GM19099 (cell line): ENCODE measurements around the gene R3HCC1L.

Experiments
- POLR2A ChIP-seq: IDR thresholded peaks from 3 replicates; pipeline ENCODE4 v1.6.1; 2011; ENCODE audit warnings: low read depth; ENCODE audit not compliant: insufficient read length; ENCODE audit errors: extremely low read depth

R3HCC1L gene

GRCh38 chr10:98202378-98202777 lies 67.9 kb downstream of the R3HCC1L start:
- TF ChIP-seq POLR2A = no peak

GRCh38 chr10:98205351-98205750 lies 70.9 kb downstream of the R3HCC1L start:
- TF ChIP-seq POLR2A = no peak

GRCh38 chr10:98208925-98209324 lies 74.5 kb downstream of the R3HCC1L start:
- TF ChIP-seq POLR2A = no peak

GRCh38 chr10:98209441-98209840 lies 75.0 kb downstream of the R3HCC1L start:
- no peak for TF ChIP-seq POLR2A

GRCh38 chr10:98212196-98212595 lies 77.7 kb downstream of the R3HCC1L start:
- no peak for TF ChIP-seq POLR2A

- no peak for TF ChIP-seq POLR2A
Observed at GRCh38 chr10:98213740-98214139, 79.3 kb downstream of the R3HCC1L start.

GRCh38 chr10:98215373-98215772 lies 80.9 kb downstream of the R3HCC1L start:
- TF ChIP-seq POLR2A = no peak

GRCh38 chr10:98217801-98218200 lies 83.3 kb downstream of the R3HCC1L start:
- TF ChIP-seq POLR2A = no peak

GRCh38 chr10:98223874-98224273 lies 89.4 kb downstream of the R3HCC1L start:
- no peak for TF ChIP-seq POLR2A

GRCh38 chr10:98224509-98224908 lies 90.1 kb downstream of the R3HCC1L start:
- TF ChIP-seq POLR2A = no peak

GRCh38 chr10:98224996-98225395 lies 90.5 kb downstream of the R3HCC1L start:
- TF ChIP-seq POLR2A = no peak

- TF ChIP-seq POLR2A = no peak
Observed at GRCh38 chr10:98226508-98227144, 92.2 kb downstream of the R3HCC1L start.

- no peak for TF ChIP-seq POLR2A
Observed at GRCh38 chr10:98231417-98231816, 97.0 kb downstream of the R3HCC1L start.

- TF ChIP-seq POLR2A = no peak
Observed at GRCh38 chr10:98235846-98236245, 101.4 kb downstream of the R3HCC1L start.

GRCh38 chr10:98236862-98237261 lies 102.4 kb downstream of the R3HCC1L start:
- no peak for TF ChIP-seq POLR2A

- no peak for TF ChIP-seq POLR2A
Observed at GRCh38 chr10:98238391-98238790, 103.9 kb downstream of the R3HCC1L start.

GRCh38 chr10:98240524-98240923 lies 106.1 kb downstream of the R3HCC1L start:
- no peak for TF ChIP-seq POLR2A
